ENCODE data around the gene OTOP3. TPM values are rescaled to one million over a fixed set of nuclear protein-coding genes. Genes with fewer than 3 reads are reported as not detected.

The OTOP3 gene
- total and polyA plus RNA-seq, 2 of the 4 experiments (the other 2 are of a cell fraction) = not detected

GRCh38 chr17:74990581-74991105, 54.9 kb downstream of the OTOP3 start:
- 97% methylated on average over 5 of the region's 10 CpGs; no CpG with 5 or more reads in 1 of the 2 experiments for WGBS, 2 experiments (ENCODE audit: extremely low coverage in 2 of 2, insufficient read length in 1 of 2)
- peaks cover 23% of the 10 kb centered on the region for H3K9me1 ChIP-seq (ENCODE audit: insufficient read depth, low read length)
- H4K20me1 ChIP-seq (ENCODE audit: insufficient read depth, low read length) = peaks cover 14% of the 10 kb centered on the region
- no peak overlapping the region for H2AFZ ChIP-seq (replicated peaks; ENCODE audit: low read length, poor library complexity)
- H3K4me2 ChIP-seq (ENCODE audit: low read depth, low read length) = no peak overlapping the region
- ATAC-seq (ENCODE audit: low read depth) = no peak
- no peak for DNase-seq
- H3K9me3 ChIP-seq (ENCODE audit: control insufficient read depth, insufficient read depth, low read length) = no peaks in the 10 kb centered on the region
- H3K9ac ChIP-seq (ENCODE audit: low read depth, low read length) = no peak overlapping the region
- intact Hi-C loops (cut with micrococcal nuclease) (no loop called here), in situ Hi-C loops (cut with MboI; ENCODE audit: low sequenced_read_pairs) (no loop called here), dilution Hi-C loops (cut with HindIII; ENCODE audit: low sequenced_read_pairs, unreplicated experiment) (no loop called here)
- no TSS peak for BruUV-seq (replicated peaks)
- H2BK20ac ChIP-seq (ENCODE audit: low read depth, low read length) = no peak overlapping the region
- no peak overlapping the region for H3K4me3 ChIP-seq (ENCODE audit: insufficient read depth, low read depth, low read length)
- no peak overlapping the region for H4K5ac ChIP-seq (ENCODE audit: low read depth, low read length)
- ChIA-PET CTCF (no interaction called here), POLR2A (ENCODE audit: unreplicated experiment) (no interaction called here)
- H4K91ac ChIP-seq (ENCODE audit: insufficient read depth, low read depth, low read length) = no peak overlapping the region
- H2BK5ac ChIP-seq (ENCODE audit: low read depth, low read length, poor library complexity, severe bottlenecking) = no peak overlapping the region
- H2AK9ac ChIP-seq (replicated peaks; ENCODE audit: low read depth, low read length, poor library complexity) = peak overlapping the region; percentile 52
- H3K56ac ChIP-seq (ENCODE audit: extremely low read depth, insufficient read depth, low read length) = no peak overlapping the region
- TF ChIP-seq RAD21 (IDR thresholded peaks at IDR 0.05; ENCODE audit: low read length) (no peak), CHD1 (IDR thresholded peaks at IDR 0.05; ENCODE audit: low read depth, low read length) (no peak), SMC3 (IDR thresholded peaks at IDR 0.05; ENCODE audit: low read depth, low read length) (no peak), ELK1 (IDR thresholded peaks at IDR 0.05; ENCODE audit: borderline replicate concordance, low read depth, low read length) (no peak), POLR2A (IDR thresholded peaks at IDR 0.05; ENCODE audit: low read depth, low read length) (no peak), MXI1 (IDR thresholded peaks at IDR 0.05; ENCODE audit: borderline replicate concordance, low read depth, low read length) (no peak), NFE2L2 (IDR thresholded peaks at IDR 0.05; ENCODE audit: low read depth, low read length) (no peak), BHLHE40 (IDR thresholded peaks at IDR 0.05; ENCODE audit: low read depth, low read length) (no peak), RFX5 (IDR thresholded peaks at IDR 0.05; ENCODE audit: low read depth, low read length) (no peak), CEBPB (IDR thresholded peaks at IDR 0.05; ENCODE audit: low read depth, low read length) (no peak), MAZ (IDR thresholded peaks at IDR 0.05; ENCODE audit: borderline replicate concordance, low read depth, low read length) (no peak)
- H3K36me3 ChIP-seq (ENCODE audit: control insufficient read depth, insufficient read depth, low read length) = peaks cover 4% of the 10 kb centered on the region; the same call in 1 of the 2 replicates
- no peak overlapping the region for H2BK120ac ChIP-seq (ENCODE audit: low read depth, low read length)
- H3K27me3 ChIP-seq (ENCODE audit: control insufficient read depth, insufficient read depth, low read length) = no peaks in the 10 kb centered on the region
- H3K27ac ChIP-seq (ENCODE audit: insufficient read depth, low read length) = no peak overlapping the region
- H3K23ac ChIP-seq (ENCODE audit: low read depth, low read length) = no peak overlapping the region
- H3K18ac ChIP-seq (ENCODE audit: low read depth, low read length) = no peak overlapping the region
- no peak overlapping the region for H3K14ac ChIP-seq (replicated peaks; ENCODE audit: low read depth, low read length)
- H3K4me1 ChIP-seq (ENCODE audit: control insufficient read depth, insufficient read depth, low read length) = peaks cover 18% of the 10 kb centered on the region
- peaks cover 15 to 78% of the 10 kb centered on the region in 2 experiments; a peak in 3 of 4 replicates for H3K79me1 ChIP-seq (ENCODE audit: low read depth in 1 of 2, low read length in 2 of 2)
- no peak overlapping the region for H3K4ac ChIP-seq (ENCODE audit: low read depth, low read length)
- H4K8ac ChIP-seq (ENCODE audit: low read depth in 2 of 2, low read length in 2 of 2) = no peak overlapping the region
- no peak overlapping the region for H2BK15ac ChIP-seq (ENCODE audit: low read depth, low read length)
- H2AK5ac ChIP-seq (ENCODE audit: low read depth, low read length) = peak overlapping the region; percentile 3; the same call in 1 of the 2 replicates
